Measurements from ENCODE around the gene SMPDL3B.

GRCh38 chr1:27951396-27951795, 16.6 kb downstream of the SMPDL3B start:
- TF ChIP-seq CTCF (conservative IDR thresholded peaks at IDR 0.05) (no peak), ZFX (IDR thresholded peaks at IDR 0.05) (no peak)
